IPS-18a (cell line): ENCODE measurements around the gene KIAA2012.
"Not testable (repeated sequence)": the region's sequence is repeated elsewhere in the genome, so short reads cannot be mapped to it uniquely, and the experiment has no call there.

Source experiments
- H3K27ac ChIP-seq: one replicate; pipeline ENCODE4 v1.5.1; 2013; ENCODE audit warnings: low read length
- H3K27me3 ChIP-seq: one replicate; pipeline ENCODE4 v1.6.1; 2013; ENCODE audit warnings: mild to moderate bottlenecking, low read length; ENCODE audit not compliant: control insufficient read depth, insufficient read depth
- H3K36me3 ChIP-seq: one replicate; pipeline ENCODE4 v1.6.1; 2013; ENCODE audit warnings: low read depth, low read length; ENCODE audit not compliant: control insufficient read depth
- H3K4me1 ChIP-seq: one replicate; pipeline ENCODE4 v1.6.1; 2013; ENCODE audit warnings: low read depth, low read length; ENCODE audit not compliant: control insufficient read depth
- H3K4me3 ChIP-seq: one replicate; pipeline ENCODE4 v1.5.1; 2013; ENCODE audit warnings: low read length
- H3K9ac ChIP-seq: one replicate; pipeline ENCODE4 v1.6.1; 2013; ENCODE audit warnings: mild to moderate bottlenecking, low read length, moderate library complexity
- H3K9me3 ChIP-seq: one replicate; pipeline ENCODE4 v1.6.1; 2013; ENCODE audit warnings: low read depth, low read length; ENCODE audit not compliant: control insufficient read depth

The KIAA2012 gene

DNA sequence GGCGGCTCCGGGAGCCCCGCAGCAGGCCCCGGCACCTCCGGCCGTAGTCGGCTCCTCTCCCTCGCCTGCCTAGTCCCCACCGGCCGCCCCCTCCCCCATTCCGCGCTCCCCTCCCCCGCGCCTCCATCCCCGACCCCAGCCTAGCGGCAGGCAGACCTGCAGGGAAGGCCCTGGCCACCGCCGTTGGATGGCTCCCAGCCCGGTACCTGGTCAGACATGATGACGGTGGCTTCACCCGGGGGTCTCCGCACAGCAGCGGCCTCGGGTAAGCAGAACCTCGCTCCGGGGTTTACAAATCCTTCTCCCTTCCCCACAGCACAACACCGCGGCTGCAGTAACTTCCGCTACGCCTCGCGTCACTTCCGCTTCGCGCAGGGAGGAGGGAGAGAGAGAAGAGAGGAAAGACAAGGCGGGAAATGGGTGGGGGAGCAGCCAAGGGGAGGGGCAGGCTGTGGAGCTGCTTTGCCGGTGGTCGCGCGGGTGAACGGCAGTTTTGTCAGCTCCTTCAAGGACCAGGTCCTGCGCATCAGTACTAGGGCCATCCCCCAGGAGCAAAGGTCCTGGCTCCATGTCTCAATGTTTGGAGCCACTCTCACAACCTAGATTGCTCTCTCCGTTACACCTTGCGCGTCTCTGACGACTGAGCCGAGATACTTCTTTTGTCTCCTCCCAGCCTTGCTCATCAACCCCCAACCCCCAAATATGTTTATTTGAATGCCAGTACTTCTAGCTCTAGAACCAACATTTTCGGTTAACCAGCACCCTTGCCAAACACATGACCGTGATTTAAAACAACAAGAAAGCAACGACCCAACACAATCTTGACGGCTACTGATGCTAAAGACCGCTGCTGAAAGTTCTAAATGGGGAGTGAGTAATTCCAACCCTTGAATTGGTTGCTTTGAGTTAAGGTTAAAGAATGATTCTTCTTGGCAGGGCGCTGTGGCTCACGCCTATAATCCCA is 165.5 kb downstream of the KIAA2012 start, which contains the start of gene SUMO1:
Gene SUMO1, minus strand, starts transcription at position 364 of the 964 bp plus-strand sequence. Its CDS starts 146 bp downstream, at position 218.
- Histone ChIP-seq H3K4me1 (peaks cover 9% of the 10 kb centered on the region), H3K9me3 (no peaks in the 10 kb centered on the region), H3K9ac (peak within 1 kb of the TSS; percentile 94), H3K27me3 (no peaks in the 10 kb centered on the region), H3K27ac (peak within 1 kb of the TSS; percentile 90), H3K36me3 (no peaks in the 10 kb centered on the region), H3K4me3 (peak within 1 kb of the TSS; percentile 68)

DNA sequence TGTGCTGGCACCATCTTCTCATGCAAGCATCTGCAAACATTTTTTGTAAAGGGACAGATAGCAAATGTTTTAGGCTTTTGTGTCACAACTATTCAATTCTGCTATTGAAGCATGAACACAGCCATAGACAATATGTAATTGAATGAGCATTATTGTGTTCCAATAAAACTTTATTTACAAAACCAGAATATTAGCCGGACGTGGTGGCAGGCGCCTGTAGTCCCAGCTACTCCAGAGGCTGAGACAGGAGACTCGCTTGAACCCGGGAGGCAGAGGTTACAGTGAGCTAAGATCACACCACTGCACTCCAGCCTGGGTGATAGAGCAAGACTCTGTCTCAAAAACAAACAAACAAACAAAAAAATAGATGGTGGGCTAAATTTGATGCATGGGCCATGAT is 174.7 kb downstream of the KIAA2012 start:
- H3K9me3 ChIP-seq, H3K4me3 ChIP-seq, H3K27ac ChIP-seq, H3K27me3 ChIP-seq, H3K9ac ChIP-seq, H3K36me3 ChIP-seq: not testable (repeated sequence)
- H3K4me1 ChIP-seq: peaks cover 19% of the 10 kb centered on the region

DNA sequence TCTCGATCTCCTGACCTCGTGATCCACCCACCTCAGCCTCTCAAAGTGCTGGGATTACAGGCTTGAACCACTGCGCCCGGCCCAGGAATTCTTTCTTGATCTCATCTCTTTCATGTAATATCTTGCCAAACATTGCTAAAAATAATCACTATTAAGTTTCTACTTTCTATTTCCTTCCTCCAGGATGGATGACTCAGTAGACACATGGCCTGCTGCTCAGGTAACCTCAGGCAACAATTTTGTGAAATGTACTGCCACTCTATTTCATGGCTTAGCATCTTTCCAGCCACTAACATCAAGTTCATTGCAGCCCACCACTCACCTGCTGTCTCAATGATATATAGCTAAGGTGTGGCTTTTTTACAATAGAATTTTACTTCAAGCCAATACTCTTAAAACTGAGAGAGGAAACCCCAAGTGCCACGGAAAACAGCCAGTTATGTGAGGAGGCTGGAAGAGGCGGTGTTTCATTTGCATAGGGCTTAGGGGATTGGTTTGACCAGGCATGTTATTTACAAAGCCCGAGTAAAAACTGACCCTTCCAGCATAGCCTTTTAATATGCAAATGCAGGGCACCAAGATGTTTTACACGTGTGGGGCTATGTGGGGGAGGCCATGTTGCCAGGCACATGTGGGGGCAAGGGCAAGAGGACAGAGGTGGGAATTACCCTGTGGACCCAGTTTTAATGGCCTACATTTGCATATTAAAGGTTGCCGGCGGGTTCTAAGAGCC is 176.6 kb downstream of the KIAA2012 start:
- no peaks in the 10 kb centered on the region for H3K27me3 ChIP-seq
- H3K27ac ChIP-seq: peak overlapping the region; percentile 74
- H3K9ac ChIP-seq: peak overlapping the region; percentile 54
- H3K36me3 ChIP-seq: no peaks in the 10 kb centered on the region
- peak overlapping the region; percentile 33 for H3K4me3 ChIP-seq
- peaks cover 19% of the 10 kb centered on the region for H3K4me1 ChIP-seq
- H3K9me3 ChIP-seq: no peaks in the 10 kb centered on the region

DNA sequence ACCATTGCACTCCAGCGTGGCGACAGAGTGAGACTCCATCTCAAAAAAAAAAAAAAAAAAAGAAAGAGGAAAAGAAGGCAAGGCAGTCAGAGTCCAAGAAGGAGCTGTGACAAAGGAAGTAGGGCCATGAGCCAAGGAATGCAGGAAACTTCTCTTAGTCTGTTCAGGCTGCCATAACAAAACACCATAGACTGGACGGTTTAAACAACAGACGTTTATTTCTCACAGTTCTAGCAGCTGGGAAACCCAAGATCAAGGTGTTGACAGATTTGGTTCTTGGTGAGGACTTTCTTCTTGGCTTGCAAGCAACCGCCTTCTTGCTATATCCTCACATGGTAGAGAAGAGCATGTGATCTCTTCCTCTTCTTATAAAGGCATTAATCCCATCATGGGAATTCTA is 178.4 kb downstream of the KIAA2012 start:
- H3K9me3 ChIP-seq: no peaks in the 10 kb centered on the region
- no peak overlapping the region for H3K4me3 ChIP-seq
- H3K27me3 ChIP-seq: no peaks in the 10 kb centered on the region
- no peak overlapping the region for H3K27ac ChIP-seq
- peaks cover 19% of the 10 kb centered on the region for H3K4me1 ChIP-seq
- H3K9ac ChIP-seq: no peak overlapping the region
- H3K36me3 ChIP-seq: no peaks in the 10 kb centered on the region
